CD1c-positive myeloid dendritic cell (primary cell): Measurements from ENCODE around the gene DLGAP5.

ENCODE experiments used
- DNase-seq: peaks from one replicate; pipeline ENCODE4 v3.0.0-alpha.2; 2016; ENCODE audit errors: extremely low spot score

Gene DLGAP5

DNA sequence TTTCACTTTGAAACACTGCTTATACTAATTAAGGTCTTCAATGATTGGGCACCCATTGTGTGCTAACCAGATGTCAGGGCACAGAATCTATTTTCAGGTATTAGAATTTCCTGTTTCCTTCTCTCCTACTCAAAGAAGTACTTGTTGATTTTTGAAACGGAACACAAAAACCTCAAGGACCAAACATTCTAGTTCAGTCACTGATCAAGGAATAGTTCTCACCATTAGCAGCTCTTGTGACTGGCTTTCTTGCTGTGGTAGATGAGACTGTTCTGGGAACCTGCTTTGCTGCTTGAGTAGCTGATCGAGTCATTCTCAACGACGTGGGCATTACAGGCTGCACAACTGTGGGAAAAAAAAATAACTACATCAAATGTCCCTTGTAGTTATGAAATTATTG lies 11.0 kb downstream of the DLGAP5 start:
- no peak for DNase-seq

DNA sequence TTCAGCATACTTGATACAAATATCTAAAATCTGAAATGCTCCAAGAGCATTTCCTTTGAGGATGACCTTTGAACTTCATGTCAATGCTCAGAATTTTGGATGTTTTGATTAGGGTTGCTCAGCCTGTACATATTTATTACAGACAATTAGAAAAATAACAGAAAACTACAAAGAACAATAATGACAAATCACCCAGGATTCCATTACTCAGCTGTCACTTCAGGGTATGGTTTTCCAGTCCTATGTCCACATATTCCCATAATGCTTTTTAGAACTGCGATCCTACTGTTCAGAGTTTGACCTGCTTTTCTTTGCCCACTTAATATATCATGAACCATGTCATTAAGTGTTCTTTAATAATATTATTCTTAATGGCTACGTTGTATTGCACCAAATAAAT lies 11.4 kb downstream of the DLGAP5 start:
- DNase-seq, result no peak

DNA sequence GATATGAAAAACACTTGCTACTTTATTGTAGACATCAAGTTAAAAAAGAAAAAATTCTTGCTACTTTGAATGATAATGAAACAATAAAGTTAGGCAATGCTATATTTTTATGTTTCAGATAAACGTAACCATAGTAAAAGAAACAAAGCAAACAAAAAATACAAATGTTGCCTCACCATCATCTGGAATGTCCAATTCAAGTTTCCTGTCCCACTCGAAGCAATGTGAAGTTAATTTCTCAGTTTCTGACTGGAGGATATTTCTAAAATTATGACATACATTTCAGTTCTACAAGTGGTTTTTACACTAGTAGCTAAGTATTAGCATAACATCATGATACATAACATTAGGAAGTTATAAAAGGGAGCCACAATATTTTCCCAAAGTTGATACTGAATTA lies 20.9 kb downstream of the DLGAP5 start:
- no peak for DNase-seq

GRCh38 chr14:55160989-55161388 lies 30.4 kb downstream of the DLGAP5 start:
- peak; percentile 56 for DNase-seq

DNA sequence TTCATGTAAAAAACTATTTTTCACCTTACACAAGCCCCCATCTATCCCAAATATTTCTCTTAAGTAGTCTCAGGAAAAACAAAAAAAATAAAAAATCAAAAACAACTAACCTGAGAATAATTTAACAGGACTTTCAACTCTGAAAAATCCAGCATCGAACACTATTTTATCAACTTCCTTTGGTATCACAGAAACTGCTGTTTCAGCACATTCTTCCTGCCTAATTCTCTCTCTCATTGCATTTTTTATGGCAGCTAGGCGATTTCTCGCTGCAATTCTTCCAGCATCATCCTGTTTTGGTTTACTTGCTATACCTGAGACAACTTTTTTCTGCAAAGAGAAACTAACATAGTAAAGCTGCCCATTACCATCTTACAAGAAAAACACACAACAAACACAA lies 33.0 kb downstream of the DLGAP5 start:
- no peak for DNase-seq

- no peak for DNase-seq
Observed at GRCh38 chr14:55157080-55157479, 34.3 kb downstream of the DLGAP5 start.

DNA sequence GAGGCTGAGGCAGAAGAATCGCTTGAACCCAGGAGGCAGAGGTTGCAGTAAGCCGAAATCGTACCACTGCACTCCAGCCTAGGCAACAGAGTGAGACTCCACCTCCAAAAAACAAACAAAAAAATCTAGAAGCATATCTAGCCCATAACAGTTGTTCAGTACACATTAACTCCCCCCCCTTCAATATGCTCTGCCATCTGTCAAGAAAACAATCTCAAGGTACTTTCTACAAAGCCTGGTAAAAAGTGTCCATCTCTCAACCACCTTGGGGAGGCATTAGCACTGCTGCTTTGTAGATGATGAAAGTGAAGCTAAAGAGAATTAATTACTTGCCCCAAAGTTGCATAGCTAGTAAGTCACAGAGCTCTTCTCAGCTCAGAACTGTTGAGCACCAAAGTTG lies 37.4 kb downstream of the DLGAP5 start:
- DNase-seq, result no peak

GRCh38 chr14:55152052-55152753 lies 39.2 kb downstream of the DLGAP5 start:
- DNase-seq, result no peak

- DNase-seq, result no peak
Observed at GRCh38 chr14:55151601-55152000, 39.8 kb downstream of the DLGAP5 start.

DNA sequence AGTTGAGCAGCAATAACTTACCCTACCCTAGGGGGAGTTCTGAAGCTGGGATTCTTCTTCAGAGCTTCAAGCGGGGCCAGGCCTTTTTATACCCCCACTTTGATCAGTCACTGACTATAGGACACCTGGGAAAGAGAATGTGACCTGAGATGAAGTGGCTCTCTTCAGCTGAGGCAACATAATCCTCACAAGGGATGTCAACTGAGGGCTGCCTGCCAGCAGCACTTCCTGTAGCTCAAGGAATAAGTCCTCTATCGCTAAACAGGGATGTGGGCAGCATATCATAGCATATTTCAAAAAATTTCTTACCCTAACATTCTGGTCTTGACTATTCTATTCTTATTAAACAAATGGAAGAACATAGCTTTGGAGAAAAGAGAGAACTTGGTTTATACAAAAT lies 45.0 kb downstream of the DLGAP5 start:
- DNase-seq, result no peak

DNA sequence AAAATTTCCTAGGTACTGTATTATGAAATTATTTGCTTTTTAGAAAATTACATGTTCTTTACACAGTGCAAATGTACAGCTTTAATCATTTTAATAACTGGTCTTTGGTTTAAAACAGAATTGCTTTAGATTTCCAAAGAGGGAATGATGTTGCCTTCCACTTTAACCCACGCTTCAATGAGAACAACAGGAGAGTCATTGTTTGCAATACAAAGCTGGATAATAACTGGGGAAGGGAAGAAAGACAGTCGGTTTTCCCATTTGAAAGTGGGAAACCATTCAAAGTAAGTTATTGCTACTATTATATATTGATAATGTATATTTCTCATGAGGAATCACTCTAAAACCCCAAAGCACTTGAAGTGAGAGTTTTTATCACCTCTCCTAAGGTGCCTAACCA lies 48.9 kb downstream of the DLGAP5 start:
- DNase-seq, result no peak

GRCh38 chr14:55141825-55142224 lies 49.6 kb downstream of the DLGAP5 start:
- DNase-seq, result no peak

DNA sequence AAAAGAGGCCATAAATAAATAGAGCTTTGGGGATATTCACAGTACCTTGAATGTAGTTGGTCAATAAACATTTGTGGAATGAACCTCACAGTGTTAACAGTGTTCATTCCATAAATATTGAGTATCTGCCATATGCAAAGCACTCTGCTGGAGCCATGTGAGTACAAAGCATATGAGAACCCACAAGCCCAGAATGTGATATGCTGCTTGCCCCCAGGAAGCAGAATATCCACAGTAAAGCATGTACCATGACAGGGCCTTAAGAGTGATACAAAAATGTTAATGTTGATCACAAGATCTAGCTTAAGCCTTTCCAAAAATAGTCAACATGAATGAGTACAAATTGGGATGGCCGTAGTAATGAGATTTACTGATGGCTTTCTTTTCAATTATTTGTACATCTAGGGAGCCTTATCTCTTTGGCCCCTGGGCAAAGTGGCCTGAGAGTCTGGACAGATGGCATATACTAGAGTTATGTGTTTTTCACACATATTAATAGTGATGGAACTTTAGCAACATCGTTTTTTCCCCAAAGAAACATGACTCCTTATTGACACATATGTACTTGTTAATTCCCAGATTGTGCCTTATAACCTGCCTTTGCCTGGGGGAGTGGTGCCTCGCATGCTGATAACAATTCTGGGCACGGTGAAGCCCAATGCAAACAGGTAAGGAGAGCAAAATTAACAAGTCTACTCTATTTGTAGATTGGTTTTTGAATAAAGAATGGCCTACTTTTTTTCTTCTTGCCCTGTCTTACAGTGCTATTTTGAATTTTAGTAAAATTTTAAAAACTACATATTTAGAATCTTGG lies 51.5 kb downstream of the DLGAP5 start:
- no peak for DNase-seq

- peak; percentile 49 for DNase-seq
Observed at GRCh38 chr14:55139141-55139540, 52.2 kb downstream of the DLGAP5 start.

DNA sequence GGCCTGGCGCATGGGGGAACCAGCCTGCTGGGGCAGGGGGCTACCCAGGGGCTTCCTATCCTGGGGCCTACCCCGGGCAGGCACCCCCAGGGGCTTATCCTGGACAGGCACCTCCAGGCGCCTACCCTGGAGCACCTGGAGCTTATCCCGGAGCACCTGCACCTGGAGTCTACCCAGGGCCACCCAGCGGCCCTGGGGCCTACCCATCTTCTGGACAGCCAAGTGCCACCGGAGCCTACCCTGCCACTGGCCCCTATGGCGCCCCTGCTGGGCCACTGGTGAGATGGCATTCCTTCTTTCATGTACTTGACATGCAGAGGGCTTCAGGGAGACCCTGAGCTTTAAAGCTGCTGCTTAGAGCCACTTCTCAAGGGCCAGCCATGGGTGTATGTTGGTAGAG lies 53.3 kb downstream of the DLGAP5 start:
- no peak for DNase-seq

GRCh38 chr14:55136885-55137786 lies 54.2 kb downstream of the DLGAP5 start:
- DNase-seq, result no peak

GRCh38 chr14:55136241-55136640 lies 55.1 kb downstream of the DLGAP5 start:
- no peak for DNase-seq

DNA sequence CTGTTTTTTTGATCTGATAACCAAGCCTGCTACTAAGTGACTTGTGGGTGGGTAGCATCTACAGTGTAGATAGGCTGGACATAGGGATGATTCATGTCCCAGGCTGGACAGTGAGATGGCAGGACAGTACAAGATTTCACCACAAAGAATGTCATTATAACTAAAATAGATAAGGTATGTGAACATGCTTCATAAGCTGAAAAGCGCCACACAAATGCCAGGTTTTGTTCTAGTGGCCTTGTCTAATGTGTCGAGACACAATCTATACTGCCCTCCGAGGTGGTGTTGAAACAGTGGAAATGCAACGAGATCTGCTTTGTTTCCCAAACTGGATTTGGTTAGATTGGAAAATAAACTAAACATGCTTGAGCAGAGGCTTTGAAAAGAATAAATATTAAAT lies 58.0 kb downstream of the DLGAP5 start:
- DNase-seq, result peak; percentile 38

DNA sequence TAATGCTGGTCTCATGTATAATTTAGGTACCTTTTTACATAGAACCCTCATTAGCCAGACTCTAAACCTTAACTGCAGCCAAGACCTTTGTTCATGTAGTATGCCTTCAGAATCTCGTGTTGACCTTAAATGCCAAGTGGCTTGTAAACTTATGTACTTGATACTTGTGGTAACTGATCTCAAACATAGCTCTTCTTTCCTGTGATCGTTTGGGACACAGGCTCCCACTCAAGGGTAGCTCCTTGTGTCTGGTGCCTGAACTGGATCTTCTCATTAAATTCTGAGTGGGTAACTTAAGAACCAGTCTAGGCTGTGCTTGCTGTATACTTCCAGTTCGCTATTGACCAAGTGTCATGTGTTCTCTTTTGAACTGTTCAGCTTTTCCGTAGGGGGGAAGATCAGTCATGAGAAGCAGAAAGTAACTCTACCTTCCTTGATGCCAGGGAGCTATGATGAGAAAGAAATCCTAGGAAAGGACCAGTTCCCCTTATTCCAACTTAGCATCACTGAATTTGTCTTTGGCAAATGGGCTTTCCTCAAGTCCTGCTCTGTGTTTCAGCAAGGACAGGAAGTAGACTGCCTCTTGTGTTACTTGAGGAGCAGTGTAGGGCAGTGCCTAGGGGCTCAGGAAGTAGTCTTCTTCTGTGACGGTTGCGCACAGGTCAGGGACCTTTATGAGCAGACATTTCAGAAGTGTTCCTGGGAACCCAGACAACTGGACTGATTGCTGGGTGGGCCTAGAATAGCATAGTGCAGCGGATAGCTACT lies 59.8 kb downstream of the DLGAP5 start:
- peak; percentile 74 for DNase-seq

DNA sequence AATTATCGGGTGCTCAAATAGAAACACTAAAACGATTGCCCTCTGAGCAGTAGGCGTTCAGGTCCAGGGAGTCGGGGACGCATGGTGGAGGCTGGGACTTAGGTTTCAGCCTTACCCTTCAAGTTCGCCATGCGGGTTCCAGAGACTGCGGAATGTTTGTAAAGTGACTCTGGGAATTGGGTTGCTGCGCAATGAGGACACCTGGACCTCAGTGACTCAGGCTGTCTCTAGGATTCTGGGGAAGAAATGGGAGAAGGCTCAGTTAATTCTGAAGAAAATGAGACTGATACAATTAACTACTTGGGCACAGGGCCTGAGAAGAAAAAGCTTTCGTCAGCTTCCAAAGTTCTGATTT lies 61.2 kb downstream of the DLGAP5 start:
- DNase-seq, result no peak

- DNase-seq, result peak; percentile 82
Observed at GRCh38 chr14:55129428-55130195, 61.8 kb downstream of the DLGAP5 start.
